Esophagus squamous epithelium (tissue), 5 donors: ENCODE data around the gene PSMB5. TPM values are rescaled to one million over a fixed set of nuclear protein-coding genes. Genes with fewer than 3 reads are reported as not detected.

Experiments used
- DNase-seq: peaks from one replicate; lab custom pipeline; 2025; lab: John Stamatoyannopoulos, UW
- H3K27ac ChIP-seq, 4 donors: fragments of 200-600 bp; sonication (generic); one replicate each; pipeline ENCODE4 v1.5.1; 2016 to 2019; ENCODE audit warnings: mild to moderate bottlenecking in 1 of 4
- H3K27me3 ChIP-seq, 4 donors: fragments of 200-600 bp; sonication (generic); 1 replicate in 3 of 4; 2 replicates in 1 of 4; pipeline versions ENCODE4 v1.5.1 to v1.6.0; 2017 to 2021; ENCODE audit warnings: antibody characterized with exemption in 1 of 4
- H3K36me3 ChIP-seq, 3 donors: fragments of 200-600 bp; sonication (generic); one replicate each; pipeline ENCODE4 v1.5.1; 2016 to 2019
- H3K4me1 ChIP-seq, 3 donors: fragments of 200-600 bp; sonication (generic); one replicate each; pipeline ENCODE4 v1.5.1; 2017 to 2019
- H3K4me3 ChIP-seq, 4 donors: fragments of 200-600 bp; sonication (generic); 1 replicate in 3 of 4; 2 replicates in 1 of 4; pipeline ENCODE4 v1.5.1; 2016 to 2019; ENCODE audit warnings: mild to moderate bottlenecking in 2 of 4, moderate library complexity in 1 of 4
- H3K9me3 ChIP-seq, 3 donors: fragments of 200-600 bp; sonication (generic); one replicate each; pipeline ENCODE4 v1.5.1; 2016 to 2019
- CTCF ChIP-seq, 6 experiments: fragments of 450-650 bp in 4 of 6; fragments of 200-600 bp in 2 of 6; sonication (generic) in 2 of 6; IDR thresholded peaks; one replicate each; pipeline ENCODE4 v1.5.1; 2016 to 2019; ENCODE audit warnings: antibody characterized with exemption in 6 of 6, mild to moderate bottlenecking in 4 of 6, moderate library complexity in 4 of 6
- POLR2A ChIP-seq, 4 donors: fragments of 450-650 bp; IDR thresholded peaks; one replicate each; pipeline ENCODE4 v1.6.1; 2017; ENCODE audit warnings: antibody characterized with exemption in 4 of 4, mild to moderate bottlenecking in 4 of 4, moderate library complexity in 3 of 4
- WGBS, 2 donors: methylation state at CpG; one replicate each; pipeline ENCODE4 v1.1.5; 2018; 5-methylcytosine and 5-hydroxymethylcytosine counted together
- intact Hi-C: fragments of 100-400 bp; cut with DNase I; formaldehyde crosslinking; loops from one replicate; pipeline ENCODE4 v1.15.0; 2022
- total RNA-seq, 4 donors: library from RNA; depleted of rRNA; stranded (reverse); fragments of >200 nt; gene quantifications; one replicate each; pipeline ENCODE4 v1.1.0, GENCODE V29; 2016
- donor health status: DM: yes; HTN: yes; CAD: no.

PSMB5 gene
- total RNA-seq, 4 donors from 2014 or later, result 140 to 185 (median 153) TPM

- intact Hi-C loops, result no loop called here
- Histone ChIP-seq H3K27me3 (no peaks in the 10 kb centered on the region), H3K4me3 (no peak overlapping the region), H3K9me3 (no peaks in the 10 kb centered on the region), H3K4me1 (peaks cover 3 to 14% (median 9%) of the 10 kb centered on the region in 3 donors), H3K27ac (no peak overlapping the region), H3K36me3 (peaks cover 0 to 15% (median 0%) of the 10 kb centered on the region in 3 donors)
- no peak for TF ChIP-seq CTCF (IDR thresholded peaks at IDR 0.05)
- no peak for TF ChIP-seq POLR2A (IDR thresholded peaks at IDR 0.05)
- no peak for DNase-seq
- WGBS, 2 donors, result 72 to 97% methylated on average over 3 of the region's 3 CpGs
Measured at GRCh38 chr14:23002592-23002991, 32.1 kb downstream of the PSMB5 start.

GRCh38 chr14:23000860-23001259 is 33.8 kb downstream of the PSMB5 start:
- Histone ChIP-seq H3K27ac (no peak overlapping the region), H3K36me3 (peaks cover 0 to 21% (median 0%) of the 10 kb centered on the region in 3 donors), H3K9me3 (no peaks in the 10 kb centered on the region), H3K4me3 (no peak overlapping the region), H3K4me1 (peaks cover 0 to 2% (median 0%) of the 10 kb centered on the region in 3 donors), H3K27me3 (no peaks in the 10 kb centered on the region)
- no peak for DNase-seq
- 87 to 98% methylated on average over 2 of the region's 2 CpGs for WGBS, 2 donors
- no peak for TF ChIP-seq CTCF (IDR thresholded peaks at IDR 0.05)
- TF ChIP-seq POLR2A (IDR thresholded peaks at IDR 0.05), result no peak
- intact Hi-C loops, result no loop called here

GRCh38 chr14:22998329-22999012 is 36.2 kb downstream of the PSMB5 start:
- peaks cover 0 to 21% (median 0%) of the 10 kb centered on the region in 3 donors for H3K36me3 ChIP-seq
- H3K4me1 ChIP-seq, result peaks cover 0 to 8% (median 0%) of the 10 kb centered on the region in 3 donors
- no peaks in the 10 kb centered on the region for H3K27me3 ChIP-seq
- DNase-seq, result no peak
- H3K9me3 ChIP-seq, result no peaks in the 10 kb centered on the region
- no peak overlapping the region for H3K27ac ChIP-seq
- TF ChIP-seq POLR2A (IDR thresholded peaks at IDR 0.05), result no peak
- no peak for TF ChIP-seq CTCF (IDR thresholded peaks at IDR 0.05)
- intact Hi-C loops, result no loop called here
- no peak overlapping the region for H3K4me3 ChIP-seq
- WGBS, 2 donors, result 79 to 87% methylated on average over 10 to 12 of the region's 16 CpGs

GRCh38 chr14:22997676-22998323 is 36.9 kb downstream of the PSMB5 start:
- WGBS, 2 donors, result 83% methylated on average over 4 to 6 of the region's 9 CpGs
- no peak overlapping the region for H3K4me3 ChIP-seq
- peaks cover 0 to 21% (median 0%) of the 10 kb centered on the region in 3 donors for H3K36me3 ChIP-seq
- no peak overlapping the region for H3K27ac ChIP-seq
- intact Hi-C loops, result no loop called here
- no peak for DNase-seq
- H3K4me1 ChIP-seq, result peaks cover 0 to 8% (median 0%) of the 10 kb centered on the region in 3 donors
- H3K9me3 ChIP-seq, result no peaks in the 10 kb centered on the region
- no peaks in the 10 kb centered on the region for H3K27me3 ChIP-seq
- no peak for TF ChIP-seq CTCF (IDR thresholded peaks at IDR 0.05)
- TF ChIP-seq POLR2A (IDR thresholded peaks at IDR 0.05), result no peak
